Fibroblast of the conjunctiva (primary cell): Measurements from ENCODE around the gene NRXN3.

Experiments used
- DNase-seq: peaks from one replicate; pipeline ENCODE4 v3.0.0-alpha.2; 2010; ENCODE audit warnings: low read depth

The NRXN3 gene

DNA sequence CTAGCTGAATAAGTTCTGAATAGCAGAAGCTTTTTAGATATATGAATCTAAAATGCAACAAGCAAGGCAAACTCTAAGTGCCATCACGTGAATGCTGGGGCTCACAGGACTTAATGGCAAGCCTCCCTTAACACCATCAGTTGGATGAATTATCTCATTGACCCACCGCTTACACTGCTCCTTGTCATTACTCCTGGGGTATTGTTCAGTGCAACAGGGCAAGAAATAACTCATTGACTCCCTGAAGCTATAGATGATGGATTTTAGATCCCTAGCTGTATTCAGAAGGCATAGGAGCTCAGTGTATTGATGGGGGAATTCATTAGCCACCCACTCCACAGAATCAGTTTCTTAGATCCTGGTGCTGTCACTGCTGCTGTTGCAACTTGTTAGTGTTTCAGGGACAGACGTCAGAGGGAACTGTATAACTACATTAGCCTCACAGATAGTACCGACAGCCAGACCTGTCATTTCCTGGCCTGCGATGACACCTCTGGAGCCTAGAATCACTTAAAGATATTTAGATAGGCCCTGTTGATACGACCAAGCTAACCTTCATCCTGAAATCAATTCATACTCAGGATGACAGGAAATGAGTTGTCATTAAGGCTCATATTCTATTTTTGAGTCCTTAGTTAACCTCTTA lies 1305.8 kb downstream of the NRXN3 start:
- no peak for DNase-seq

DNA sequence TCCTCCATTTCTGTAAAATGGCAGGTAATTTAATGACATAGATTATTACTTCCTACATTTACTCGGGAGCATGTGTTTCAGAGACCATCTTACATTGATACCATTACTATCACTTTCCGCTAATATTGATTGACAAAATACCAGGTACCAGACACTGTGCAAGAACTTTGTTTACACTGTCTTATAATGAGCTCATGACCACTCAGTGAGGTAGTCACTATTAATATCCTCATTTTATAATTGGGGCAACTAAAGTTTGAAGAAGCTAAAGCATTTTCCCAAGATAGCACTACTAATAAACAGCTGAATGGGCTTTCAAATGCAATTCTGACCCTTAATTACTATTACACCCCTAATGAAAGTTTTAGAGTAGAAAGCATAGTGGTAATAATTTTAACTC lies 1306.4 kb downstream of the NRXN3 start:
- DNase-seq, result no peak

DNA sequence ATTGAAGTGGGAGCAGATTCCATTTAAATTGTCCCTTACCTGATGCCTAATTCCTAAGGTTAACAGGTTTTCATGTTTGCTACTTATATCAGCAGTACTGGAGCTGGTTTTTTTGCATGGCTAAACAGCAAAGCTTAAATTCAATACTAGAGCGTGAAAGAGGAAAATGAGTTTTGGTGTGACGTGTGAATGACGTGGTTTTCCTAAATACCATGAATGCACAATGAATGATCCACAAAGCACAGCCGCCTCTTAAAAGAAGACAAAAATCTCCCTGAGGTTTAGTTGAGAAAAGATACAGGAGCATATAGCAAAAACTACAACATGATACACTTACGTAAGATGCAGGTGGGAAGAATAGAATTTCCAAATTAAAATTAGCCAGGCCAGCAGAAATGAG lies 1310.0 kb downstream of the NRXN3 start:
- no peak for DNase-seq

- no peak for DNase-seq
Measured at GRCh38 chr14:79482825-79483224, 1312.7 kb downstream of the NRXN3 start.

GRCh38 chr14:79483477-79484388 lies 1313.6 kb downstream of the NRXN3 start:
- DNase-seq, result no peak

GRCh38 chr14:79487632-79488031 lies 1317.5 kb downstream of the NRXN3 start:
- no peak for DNase-seq

GRCh38 chr14:79491161-79491560 lies 1321.0 kb downstream of the NRXN3 start:
- DNase-seq, result no peak

- no peak for DNase-seq
Measured at GRCh38 chr14:79493081-79493645, 1323.0 kb downstream of the NRXN3 start.

- DNase-seq, result no peak
Measured at GRCh38 chr14:79496701-79497100, 1326.5 kb downstream of the NRXN3 start.

DNA sequence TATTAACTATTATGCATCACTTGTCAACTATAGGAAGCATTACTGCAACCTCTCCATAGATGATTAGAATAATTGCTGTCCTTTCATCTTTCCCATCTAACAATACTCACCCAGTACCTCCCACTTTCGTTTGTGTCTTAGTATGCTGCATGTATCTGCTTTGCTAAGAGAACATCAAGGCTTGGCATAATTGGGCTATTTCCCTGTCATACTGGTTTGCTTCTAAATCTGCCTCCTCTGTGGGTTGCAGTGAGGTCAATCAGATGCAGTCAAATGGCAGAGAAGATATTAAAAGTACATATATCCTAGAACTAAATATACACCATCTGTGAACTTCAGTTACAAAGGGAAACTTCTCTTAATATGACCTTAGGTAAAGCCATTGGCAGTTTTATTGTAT lies 1330.3 kb downstream of the NRXN3 start:
- DNase-seq, result no peak

GRCh38 chr14:79502136-79502750 lies 1332.1 kb downstream of the NRXN3 start:
- no peak for DNase-seq

GRCh38 chr14:79502751-79503148 lies 1332.6 kb downstream of the NRXN3 start:
- no peak for DNase-seq

DNA sequence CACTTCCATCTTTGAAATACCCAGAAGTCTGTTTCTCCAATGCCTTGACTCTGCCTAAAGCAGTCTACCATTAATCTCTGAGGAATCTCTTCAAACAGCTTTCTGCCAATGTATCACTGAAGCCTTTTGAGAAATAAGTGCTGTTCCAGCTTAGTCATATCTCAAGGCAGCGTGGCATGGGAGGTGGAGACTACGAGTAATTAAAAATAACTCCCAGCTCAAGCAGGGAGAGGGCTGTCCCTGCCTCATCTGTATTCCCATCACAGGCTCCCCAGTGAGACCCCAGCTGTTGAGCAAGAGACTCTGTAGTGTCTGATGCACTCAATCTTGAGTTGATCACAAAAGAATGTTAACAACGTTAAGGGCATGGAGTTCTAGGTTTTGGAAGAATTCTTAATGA lies 1340.5 kb downstream of the NRXN3 start:
- DNase-seq, result no peak

- no peak for DNase-seq
Measured at GRCh38 chr14:79511146-79511545, 1341.0 kb downstream of the NRXN3 start.

DNA sequence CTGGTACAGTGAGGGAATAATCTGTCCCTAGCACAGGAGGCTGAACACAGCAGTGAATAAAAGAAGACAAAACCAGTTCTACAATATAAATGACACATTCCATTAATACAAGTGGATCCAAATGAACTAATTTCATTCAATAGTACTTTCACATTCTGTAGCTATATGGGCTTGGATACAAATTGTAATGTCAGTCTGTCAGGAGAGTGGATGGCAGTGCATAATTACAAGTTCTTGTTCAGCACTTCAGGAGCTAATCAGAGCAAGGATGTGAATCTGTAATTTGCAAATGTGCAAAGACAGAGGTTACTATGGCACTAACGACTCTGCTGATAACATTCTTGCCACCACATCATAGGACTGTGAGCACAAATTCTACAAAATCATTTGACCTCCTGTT lies 1343.3 kb downstream of the NRXN3 start:
- no peak for DNase-seq

DNA sequence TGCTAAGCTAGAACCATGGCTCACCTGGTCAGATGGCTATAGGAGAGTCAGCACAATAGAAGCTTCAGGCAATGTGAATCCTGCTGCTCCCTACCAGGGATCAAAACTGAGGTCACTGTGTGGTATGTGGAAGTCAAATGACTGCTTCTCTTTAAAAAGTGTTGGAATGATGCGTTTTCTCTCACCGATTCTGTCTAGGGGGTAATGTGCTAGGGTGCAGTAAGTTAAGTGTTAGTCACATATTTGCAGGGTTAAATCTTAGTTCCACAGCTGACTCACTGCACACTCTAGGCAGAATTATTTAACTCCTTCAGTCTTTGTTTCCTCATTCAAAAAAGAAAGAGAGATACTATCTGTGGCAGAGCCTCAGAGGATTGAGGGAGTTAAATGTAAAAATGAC lies 1344.5 kb downstream of the NRXN3 start:
- DNase-seq, result no peak

- no peak for DNase-seq
Measured at GRCh38 chr14:79515158-79515557, 1345.0 kb downstream of the NRXN3 start.

GRCh38 chr14:79516009-79516408 lies 1345.8 kb downstream of the NRXN3 start:
- DNase-seq, result no peak

DNA sequence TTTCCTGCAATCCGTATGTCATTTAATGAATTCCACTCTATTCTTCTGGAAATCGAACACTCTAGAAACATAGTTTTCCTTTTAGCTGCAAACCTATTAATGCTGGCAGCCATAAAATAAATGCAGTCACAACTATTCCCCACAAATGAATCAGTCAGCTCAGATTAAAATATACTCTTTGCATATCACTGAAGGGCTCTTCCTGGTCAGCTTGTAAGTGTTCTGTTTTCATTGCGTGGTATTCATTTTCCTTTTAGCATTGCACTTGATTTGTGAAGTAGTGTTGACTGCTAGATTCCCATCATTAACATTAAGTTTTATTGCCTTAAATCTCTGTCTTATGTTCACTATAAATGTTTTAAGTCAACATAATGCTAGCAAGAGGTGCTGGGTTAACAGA lies 1355.2 kb downstream of the NRXN3 start:
- no peak for DNase-seq

- DNase-seq, result no peak
Measured at GRCh38 chr14:79528828-79529416, 1358.7 kb downstream of the NRXN3 start.

DNA sequence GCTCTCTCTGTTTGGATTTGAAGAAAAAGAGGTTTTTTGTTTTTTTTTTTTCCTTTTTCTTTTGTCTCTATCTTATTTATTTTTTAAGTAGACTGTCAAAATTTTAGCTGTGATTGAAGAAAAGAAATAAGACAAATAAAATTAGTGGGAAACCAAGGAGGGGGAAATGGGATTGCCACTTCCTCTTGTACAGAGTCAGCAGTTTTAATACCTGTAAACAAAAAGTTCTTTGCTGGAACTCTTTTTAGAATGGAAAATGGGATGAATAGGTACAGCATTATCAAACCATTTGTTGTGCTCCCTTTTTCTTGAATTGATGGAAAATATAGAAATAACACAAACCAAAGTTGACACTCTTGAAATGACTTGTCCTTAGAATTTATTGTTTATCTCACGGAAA lies 1360.4 kb downstream of the NRXN3 start:
- no peak for DNase-seq

- DNase-seq, result no peak
Measured at GRCh38 chr14:79534703-79535353, 1364.7 kb downstream of the NRXN3 start.
